Naive thymus-derived CD8-positive, alpha-beta T cell (primary cell): Measurements from ENCODE around the gene RHOC. TPM values are rescaled to one million over a fixed set of nuclear protein-coding genes. Genes with fewer than 3 reads are reported as not detected.
A peak's percentile ranks its signal among the peaks of the same experiment; 100 is the strongest.
"Not testable (repeated sequence)": the region's sequence is repeated elsewhere in the genome, so short reads cannot be mapped to it uniquely, and the experiment has no call there.

Source experiments
- ATAC-seq, 2 donors: fragments of 150-1000 bp; cut with Tn5 transposase in 1 of 2; sonication (Bioruptor Pico), chemical (Tn5 transposase) in 1 of 2; 1 replicate in 1 of 2; 2 replicates in 1 of 2; pipeline ENCODE4 v1.10.0; 2021; ENCODE audit warnings: mild to moderate bottlenecking in 2 of 2, moderate library complexity in 2 of 2
- POLR2A ChIA-PET: fragments of 350-600 bp; sonication (Branson Sonifier 250); formaldehyde crosslinking; loops from one replicate; lab custom pipeline; 2021; ENCODE audit warnings: antibody characterized with exemption; lab: Charles Lee
- DNase-seq, 10 donors: peaks; one replicate each; pipeline versions ENCODE4 v3.0.0 to v3.0.0-alpha.2; 2020 to 2022
- H3K27ac Mint-ChIP-seq, 10 donors: one replicate each; pipeline ENCODE4 v1.8.0; 2020 to 2022; ENCODE audit warnings: mild to moderate bottlenecking in 10 of 10, mixed read lengths in 10 of 10, moderate library complexity in 4 of 10, inconsistent platforms in 1 of 10
- H3K27me3 Mint-ChIP-seq, 5 donors: one replicate each; pipeline ENCODE4 v1.8.0; 2021 to 2022; ENCODE audit warnings: mixed read lengths in 5 of 5
- H3K36me3 Mint-ChIP-seq, 3 donors: one replicate each; pipeline ENCODE4 v1.8.0; 2020 to 2022; ENCODE audit warnings: mixed read lengths in 3 of 3, mild to moderate bottlenecking in 2 of 3, inconsistent platforms in 1 of 3
- H3K4me1 Mint-ChIP-seq, 4 donors: one replicate each; pipeline ENCODE4 v1.8.0; 2021 to 2022; ENCODE audit warnings: mixed read lengths in 4 of 4
- H3K4me3 Mint-ChIP-seq, 10 donors: one replicate each; pipeline ENCODE4 v1.8.0; 2020 to 2022; ENCODE audit warnings: mild to moderate bottlenecking in 10 of 10, mixed read lengths in 10 of 10, moderate library complexity in 6 of 10, inconsistent platforms in 1 of 10
- H3K9me3 Mint-ChIP-seq, 9 donors: one replicate each; pipeline ENCODE4 v1.8.0; 2020 to 2022; ENCODE audit warnings: mixed read lengths in 9 of 9, mild to moderate bottlenecking in 3 of 9, inconsistent platforms in 1 of 9, moderate library complexity in 1 of 9
- polyA plus RNA-seq, 3 donors: library from polyadenylated mRNA; unstranded; fragments of 300-500 nt; fragmentation: Illumina TruSeq; gene quantifications; one replicate each; pipeline ENCODE4 v1.2.3, GENCODE V29; 2021
- total RNA-seq, 8 experiments: library from RNA in 2 of 8; stranded (reverse) in 2 of 8; gene quantifications; one replicate each; pipeline ENCODE4 v1.2.3 and lab custom pipeline; 2021 to 2026

The RHOC gene
- total and polyA plus RNA-seq, 5 experiments from 2014 or later = 2.2 to 46.7 (median 3.0) TPM

DNA sequence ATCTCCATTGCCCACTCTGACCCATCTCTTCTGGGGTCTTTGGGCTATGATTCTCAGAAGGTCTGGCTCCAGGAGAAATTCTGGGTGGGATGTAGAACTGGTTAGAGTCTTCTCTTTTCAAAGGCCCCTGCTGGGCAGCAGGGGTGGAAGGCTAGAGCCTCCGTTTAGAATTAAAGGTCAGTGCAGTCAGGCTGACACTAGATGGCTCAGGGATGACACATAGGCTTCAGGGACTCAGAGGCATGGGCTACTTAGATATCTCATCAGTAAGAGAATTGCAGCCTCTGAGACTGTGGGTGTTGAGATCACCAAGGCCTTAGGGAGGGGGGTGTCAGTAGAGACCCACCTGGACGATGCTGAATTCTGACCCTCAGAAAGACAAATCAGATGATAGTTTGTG, 20.8 kb upstream of the RHOC start:
- peaks cover 6 to 8% (median 8%) of the 10 kb centered on the region in 4 donors for H3K4me1 Mint-ChIP-seq
- POLR2A ChIA-PET = no interaction called here
- no peak for DNase-seq
- H3K27ac Mint-ChIP-seq = peak overlapping the region in 1 of 10 donors; percentile 49
- no peak for ATAC-seq
- peaks cover 0 to 7% (median 3%) of the 10 kb centered on the region in 5 donors for H3K27me3 Mint-ChIP-seq
- H3K9me3 Mint-ChIP-seq = no peaks in the 10 kb centered on the region
- H3K4me3 Mint-ChIP-seq = no peak overlapping the region
- no peaks in the 10 kb centered on the region for H3K36me3 Mint-ChIP-seq

DNA sequence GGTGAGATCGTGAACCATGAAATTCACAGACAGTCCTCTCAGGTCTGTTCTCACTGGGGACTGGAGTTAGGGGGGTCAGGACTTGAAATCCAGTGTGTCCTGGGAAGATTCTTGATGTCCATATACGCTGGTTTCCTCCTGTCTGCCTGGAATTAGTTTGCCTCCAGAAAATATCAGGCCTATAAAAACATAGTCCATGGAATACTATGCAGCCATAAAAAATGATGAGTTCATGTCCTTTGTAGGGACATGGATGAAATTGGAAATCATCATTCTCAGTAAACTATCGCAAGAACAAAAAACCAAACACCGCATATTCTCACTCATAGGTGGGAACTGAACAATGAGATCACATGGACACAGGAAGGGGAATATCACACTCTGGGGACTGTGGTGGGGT, 17.3 kb upstream of the RHOC start:
- peaks cover 5 to 23% (median 14%) of the 10 kb centered on the region in 5 donors for H3K27me3 Mint-ChIP-seq
- H3K4me3 Mint-ChIP-seq, POLR2A ChIA-PET, ATAC-seq, H3K9me3 Mint-ChIP-seq, H3K36me3 Mint-ChIP-seq, H3K27ac Mint-ChIP-seq, DNase-seq: not testable (repeated sequence)
- H3K4me1 Mint-ChIP-seq = peaks cover 8 to 13% (median 12%) of the 10 kb centered on the region in 4 donors

DNA sequence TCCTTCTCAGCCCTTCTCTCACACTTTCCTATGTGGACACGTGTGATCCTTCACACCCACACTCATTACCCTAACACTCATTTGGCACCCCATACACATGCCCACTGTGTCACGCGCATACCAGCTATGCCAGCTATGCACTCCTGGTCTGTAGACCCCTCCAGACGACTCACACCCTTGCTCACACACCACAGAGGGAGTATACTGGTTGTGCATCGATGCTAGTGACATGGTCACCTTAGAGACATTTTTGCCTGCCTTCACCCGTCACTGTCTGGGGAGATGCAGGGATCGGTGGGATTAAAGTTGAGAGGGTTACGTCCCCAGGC, 16.5 kb upstream of the RHOC start:
- peak overlapping the region in 7 of 10 donors; percentile 8 to 67 (median 37) for H3K4me3 Mint-ChIP-seq
- H3K27ac Mint-ChIP-seq = peak overlapping the region in 4 of 10 donors; percentile 53 to 83 (median 69)
- no peaks in the 10 kb centered on the region for H3K36me3 Mint-ChIP-seq
- peaks cover 10 to 16% (median 14%) of the 10 kb centered on the region in 4 donors for H3K4me1 Mint-ChIP-seq
- ATAC-seq (no peak), DNase-seq (no peak)
- peaks cover 7 to 24% (median 18%) of the 10 kb centered on the region in 5 donors for H3K27me3 Mint-ChIP-seq
- no peaks in the 10 kb centered on the region for H3K9me3 Mint-ChIP-seq
- POLR2A ChIA-PET = no interaction called here

DNA sequence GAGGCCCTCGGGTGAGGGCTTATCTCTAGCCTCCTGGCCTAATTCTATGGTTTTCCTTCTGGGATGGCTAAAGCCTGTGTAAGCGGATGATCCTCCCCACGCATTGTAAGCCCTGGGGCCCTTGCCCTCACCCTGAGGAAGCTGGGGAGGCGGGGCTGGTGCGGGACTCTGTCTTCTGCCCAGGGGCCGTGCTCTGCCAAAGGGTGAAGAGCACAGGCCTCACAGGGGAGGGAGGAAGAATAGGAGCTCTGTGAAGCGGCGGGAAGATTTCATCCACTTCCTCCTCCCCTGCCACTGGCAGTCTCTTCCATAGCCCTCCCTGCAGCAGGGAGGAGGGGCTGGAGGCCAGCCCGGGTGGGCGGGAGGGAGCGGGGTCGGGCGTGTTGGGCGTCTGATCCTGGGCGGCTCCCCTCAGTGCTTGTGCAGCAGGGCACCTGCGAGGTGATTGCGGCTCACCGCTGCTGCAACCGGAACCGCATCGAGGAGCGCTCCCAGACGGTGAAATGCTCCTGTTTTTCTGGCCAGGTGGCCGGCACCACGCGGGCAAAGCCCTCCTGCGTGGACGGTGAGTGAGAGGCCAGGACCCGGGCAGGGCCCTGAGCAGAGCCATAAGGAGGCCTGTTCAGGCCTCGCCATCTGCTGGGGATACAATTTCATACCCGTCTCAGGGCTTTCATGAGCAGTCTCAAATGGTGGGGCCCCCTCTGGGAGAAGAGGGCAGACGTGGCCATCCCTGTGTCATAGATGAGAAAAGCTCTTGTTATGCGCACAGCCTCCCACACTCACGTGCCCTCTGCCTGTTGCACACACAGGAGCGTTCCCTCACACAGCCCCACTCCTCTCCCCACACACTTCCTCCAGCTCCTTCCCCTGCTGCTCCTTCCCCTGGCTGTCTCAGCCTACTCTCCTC, 15.9 kb upstream of the RHOC start:
- peaks cover 10 to 18% (median 14%) of the 10 kb centered on the region in 4 donors for H3K4me1 Mint-ChIP-seq
- H3K27ac Mint-ChIP-seq = peak overlapping the region in 4 of 10 donors; percentile 53 to 83 (median 69)
- no peaks in the 10 kb centered on the region for H3K9me3 Mint-ChIP-seq
- DNase-seq (peak in 1 of 10 donors; percentile 41), ATAC-seq (peak; percentile 37)
- peaks cover 7 to 25% (median 18%) of the 10 kb centered on the region in 5 donors for H3K27me3 Mint-ChIP-seq
- no peaks in the 10 kb centered on the region for H3K36me3 Mint-ChIP-seq
- H3K4me3 Mint-ChIP-seq = peak overlapping the region; percentile 8 to 78 (median 48)
- POLR2A ChIA-PET = no interaction called here

DNA sequence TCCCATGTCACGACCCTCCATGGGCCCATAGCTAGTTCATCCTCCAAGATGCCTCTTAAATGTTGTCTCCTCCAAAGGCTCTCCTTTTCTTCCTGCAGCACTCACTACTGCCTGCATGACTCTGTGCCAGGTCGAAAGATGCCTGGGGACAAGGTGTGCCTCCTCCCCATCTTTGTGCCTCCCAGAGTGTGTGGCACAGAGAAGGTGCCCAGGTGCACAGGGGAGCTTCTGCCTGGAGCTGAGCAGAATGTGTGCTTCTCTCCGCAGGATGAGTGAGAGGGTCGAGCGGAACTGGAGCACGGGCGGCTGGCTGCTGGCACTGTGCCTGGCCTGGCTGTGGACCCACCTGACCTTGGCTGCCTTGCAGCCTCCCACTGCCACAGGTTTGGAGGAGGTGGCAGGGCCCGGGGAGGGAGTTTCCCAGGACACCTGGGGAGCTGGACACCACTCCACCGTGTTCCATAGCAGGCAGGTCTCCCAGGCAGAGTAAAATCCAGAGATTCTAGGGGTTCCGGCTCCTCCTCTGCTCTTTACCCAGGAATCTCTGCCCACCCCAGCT, 15.1 kb upstream of the RHOC start:
- H3K27me3 Mint-ChIP-seq = peaks cover 7 to 25% (median 18%) of the 10 kb centered on the region in 5 donors
- POLR2A ChIA-PET = no interaction called here
- peaks cover 10 to 18% (median 14%) of the 10 kb centered on the region in 4 donors for H3K4me1 Mint-ChIP-seq
- no peak for DNase-seq
- H3K4me3 Mint-ChIP-seq = peak overlapping the region in 2 of 10 donors; percentile 33 to 37
- H3K9me3 Mint-ChIP-seq = no peaks in the 10 kb centered on the region
- H3K36me3 Mint-ChIP-seq = no peaks in the 10 kb centered on the region
- peak overlapping the region in 1 of 10 donors; percentile 71 for H3K27ac Mint-ChIP-seq
- no peak for ATAC-seq

DNA sequence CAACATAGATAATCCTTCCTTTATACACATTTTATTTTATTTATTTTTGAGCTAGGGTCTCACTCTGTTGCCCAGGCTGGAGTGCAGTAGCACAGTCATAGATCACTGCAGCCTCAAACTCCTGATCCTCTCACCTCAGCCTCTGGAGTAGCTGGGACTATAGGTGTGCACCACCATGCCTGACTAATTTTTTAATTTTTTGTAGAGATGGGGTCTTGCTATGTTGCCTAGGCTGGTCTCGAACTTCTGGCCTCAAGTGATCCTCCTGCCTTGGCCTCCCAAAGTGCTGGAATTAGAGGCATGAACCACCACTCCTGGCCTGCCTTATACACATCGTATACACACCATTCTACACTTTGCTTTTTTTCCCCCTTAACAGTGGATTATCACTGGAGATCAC, 14.4 kb upstream of the RHOC start:
- Mint-ChIP-seq H3K27me3 (peaks cover 7 to 25% (median 18%) of the 10 kb centered on the region in 5 donors), H3K4me1 (peaks cover 11 to 20% (median 15%) of the 10 kb centered on the region in 4 donors)
- ATAC-seq, H3K27ac Mint-ChIP-seq, H3K36me3 Mint-ChIP-seq, POLR2A ChIA-PET, H3K9me3 Mint-ChIP-seq, H3K4me3 Mint-ChIP-seq, DNase-seq: not testable (repeated sequence)

DNA sequence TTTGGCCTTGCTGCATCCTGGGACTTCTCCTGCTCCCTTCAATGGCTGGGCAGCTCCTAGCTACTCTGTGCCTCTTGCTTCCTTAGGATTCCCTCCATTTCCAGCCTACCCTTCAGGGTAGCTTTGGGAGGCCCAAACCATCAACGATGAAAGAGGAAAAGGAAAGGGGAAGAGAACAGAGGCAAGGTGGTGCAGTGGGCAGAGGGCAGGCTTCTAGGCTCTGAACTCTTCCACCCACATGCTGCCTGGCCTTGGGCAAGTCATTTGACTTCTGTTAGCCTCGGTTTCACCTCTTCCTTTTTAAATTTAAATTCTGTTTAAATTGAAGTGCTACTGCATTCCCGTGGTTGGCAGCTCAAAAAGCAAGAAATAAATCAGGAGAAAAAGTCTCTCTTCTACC, 13.9 kb upstream of the RHOC start:
- POLR2A ChIA-PET = no interaction called here

DNA sequence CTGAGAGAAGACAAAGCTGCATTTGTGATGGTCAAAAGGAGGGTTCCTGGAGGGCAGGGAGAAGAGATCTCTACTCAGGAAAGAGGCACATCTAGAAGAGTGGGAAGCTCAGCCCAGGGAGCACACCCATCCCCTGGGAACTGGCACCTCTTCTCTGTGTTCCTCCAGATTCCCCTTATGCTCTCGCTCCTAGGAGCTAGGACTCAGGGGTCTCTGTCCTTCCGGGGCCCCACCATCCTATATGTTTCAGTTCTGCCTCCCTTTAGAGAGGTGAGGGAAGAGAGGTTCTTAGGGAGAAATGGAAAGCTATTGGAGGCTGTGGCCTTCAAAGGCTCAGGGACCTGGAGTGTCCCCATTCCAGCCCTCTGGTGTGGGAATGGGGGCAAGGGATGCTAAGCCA, 12.8 kb upstream of the RHOC start:
- H3K9me3 Mint-ChIP-seq = no peaks in the 10 kb centered on the region
- no peak overlapping the region for H3K27ac Mint-ChIP-seq
- POLR2A ChIA-PET = interaction anchor here (0.5 kb wide), 1 partner anchor 102 kb away, joined by 3 read pairs; no protein-coding TSS in a partner anchor
- no peaks in the 10 kb centered on the region for H3K36me3 Mint-ChIP-seq
- H3K4me1 Mint-ChIP-seq = peaks cover 15 to 31% (median 23%) of the 10 kb centered on the region in 4 donors
- H3K27me3 Mint-ChIP-seq = peaks cover 7 to 25% (median 18%) of the 10 kb centered on the region in 5 donors
- DNase-seq = no peak
- H3K4me3 Mint-ChIP-seq = peak overlapping the region in 1 of 10 donors; percentile 29
- ATAC-seq = no peak

More for the DNA sequence above, 13.9 kb upstream of the RHOC start:
- Mint-ChIP-seq H3K27ac (no peak overlapping the region), H3K4me3 (no peak overlapping the region), H3K4me1 (peaks cover 15 to 25% (median 20%) of the 10 kb centered on the region in 4 donors), H3K9me3 (no peaks in the 10 kb centered on the region), H3K27me3 (peaks cover 7 to 25% (median 18%) of the 10 kb centered on the region in 5 donors), H3K36me3 (no peaks in the 10 kb centered on the region)
- ATAC-seq = no peak
- DNase-seq = no peak

DNA sequence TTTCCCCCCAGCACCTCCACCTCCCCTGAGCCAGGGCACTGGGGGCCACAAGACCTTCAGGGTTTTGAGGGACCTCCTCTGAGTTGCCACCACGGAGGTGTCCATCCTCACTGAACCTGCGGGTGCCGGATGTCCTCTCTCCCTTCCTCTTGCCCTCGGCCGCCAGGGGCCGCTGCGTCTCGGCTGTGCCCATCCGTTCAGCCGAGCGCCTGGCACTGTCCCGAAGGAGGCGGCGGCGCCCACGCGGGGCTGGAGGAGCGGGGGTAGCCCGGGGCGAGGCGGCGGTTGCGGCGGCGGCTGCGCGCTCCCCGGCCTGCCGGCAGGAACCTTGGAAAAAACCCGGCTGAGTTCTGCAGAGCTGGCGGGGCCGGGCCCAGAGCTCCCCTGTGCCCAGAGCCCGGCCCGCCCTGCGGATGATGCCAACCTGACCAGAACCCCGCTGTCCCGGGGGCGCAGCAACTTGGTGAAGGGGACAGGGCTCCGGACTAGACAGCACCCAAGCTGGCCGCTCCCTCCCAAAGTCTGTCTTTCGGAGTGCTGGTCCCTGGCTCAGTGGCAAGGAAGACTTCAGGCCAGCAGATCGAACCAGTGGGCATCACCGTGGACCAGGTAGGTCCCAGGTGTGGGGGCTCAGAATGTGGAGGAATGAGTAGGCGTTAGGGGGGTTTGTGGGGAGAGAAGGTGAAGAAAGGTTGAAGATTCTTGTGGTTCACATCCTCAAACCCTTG, 11.9 kb upstream of the RHOC start:
- Mint-ChIP-seq H3K27me3 (peaks cover 7 to 30% (median 21%) of the 10 kb centered on the region in 5 donors), H3K4me1 (peaks cover 16 to 39% (median 30%) of the 10 kb centered on the region in 4 donors), H3K27ac (peak overlapping the region in 1 of 10 donors; percentile 86), H3K9me3 (no peaks in the 10 kb centered on the region), H3K36me3 (no peaks in the 10 kb centered on the region), H3K4me3 (peak overlapping the region in 1 of 10 donors; percentile 40)
- POLR2A ChIA-PET = no interaction called here
- peak; percentile 45 to 82 (median 65) for DNase-seq
- ATAC-seq = peak; percentile 24 to 31

DNA sequence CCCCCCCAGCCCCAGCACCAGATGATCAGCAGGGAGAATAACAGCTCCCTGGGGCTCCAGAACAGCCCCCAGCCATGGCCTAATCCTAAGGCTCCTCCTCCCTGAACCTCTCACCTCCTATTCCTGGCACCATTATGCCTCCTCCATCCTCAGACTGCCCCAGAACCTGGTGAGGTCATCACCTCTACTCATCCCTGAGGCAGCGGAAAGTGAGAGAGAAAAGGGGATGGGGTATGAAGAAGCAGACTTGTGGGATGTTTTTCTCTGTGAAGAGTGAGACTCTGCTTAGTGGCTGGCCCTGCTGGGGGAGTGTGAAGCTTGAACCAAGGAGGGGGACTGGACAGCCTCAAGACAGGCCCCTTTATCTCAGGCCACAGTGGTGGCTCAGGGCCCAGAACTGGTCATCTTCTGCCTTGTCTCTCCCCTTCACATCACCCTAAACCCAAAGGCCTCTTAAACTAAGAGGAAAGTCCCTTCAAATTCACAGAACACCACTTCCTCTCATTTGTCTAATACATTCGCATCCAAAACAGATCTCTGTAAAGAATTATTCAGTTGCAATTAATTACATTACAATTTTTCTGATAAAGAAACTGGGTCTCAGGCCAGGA, 10.4 kb upstream of the RHOC start:
- Mint-ChIP-seq H3K9me3 (no peaks in the 10 kb centered on the region), H3K4me3 (no peak overlapping the region), H3K36me3 (no peaks in the 10 kb centered on the region), H3K27me3 (peaks cover 3 to 40% (median 14%) of the 10 kb centered on the region in 5 donors), H3K27ac (no peak overlapping the region), H3K4me1 (peaks cover 14 to 30% (median 24%) of the 10 kb centered on the region in 4 donors)
- POLR2A ChIA-PET = interaction anchor here (3.2 kb wide), 1 partner anchor 355 kb away, joined by 25 read pairs; the partner anchor contains the start of gene LRIG2
- DNase-seq (no peak), ATAC-seq (no peak)

DNA sequence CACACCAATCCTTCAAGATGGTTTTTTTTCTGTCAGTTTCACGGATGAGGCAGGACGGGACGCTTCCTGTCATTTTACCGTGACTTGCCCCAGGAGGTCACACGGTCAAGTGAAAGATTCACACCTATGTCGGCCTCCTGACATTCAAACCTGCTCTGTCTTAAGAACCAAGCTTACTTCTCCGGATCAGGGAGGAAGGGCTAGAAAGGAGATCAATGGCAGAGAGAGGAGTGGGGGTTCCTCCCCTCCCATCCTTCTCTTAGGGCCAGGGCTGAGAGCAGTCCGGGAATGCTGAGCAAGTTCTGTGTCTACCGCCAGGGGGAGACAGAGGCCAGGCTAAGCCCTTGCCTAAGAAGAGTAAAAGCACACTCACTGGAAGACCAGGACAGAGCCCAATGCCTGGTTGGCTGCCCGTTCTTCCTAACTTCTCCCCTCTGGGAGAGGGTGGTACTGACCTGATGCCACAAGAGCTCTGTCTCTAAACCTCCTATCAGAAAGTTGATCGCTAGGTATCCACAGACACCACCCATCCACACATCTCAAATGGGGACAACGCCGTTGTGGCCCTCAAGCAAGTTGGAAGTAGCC, 9.3 kb upstream of the RHOC start:
- peak; percentile 62 to 86 (median 76) for DNase-seq
- Mint-ChIP-seq H3K9me3 (no peaks in the 10 kb centered on the region), H3K4me1 (peaks cover 14 to 29% (median 23%) of the 10 kb centered on the region in 4 donors), H3K27me3 (peaks cover 2 to 45% (median 16%) of the 10 kb centered on the region in 5 donors), H3K36me3 (no peaks in the 10 kb centered on the region), H3K27ac (peak overlapping the region; percentile 23 to 94 (median 90)), H3K4me3 (peak overlapping the region; percentile 84 to 95 (median 92))
- peak; percentile 38 to 45 for ATAC-seq
- POLR2A ChIA-PET = interaction anchor here (0.8 to 3.2 kb wide), 7 partner anchors 12 to 1096 kb away, joined by 3 to 25 read pairs (median 6); partner anchors contain the start of genes CAPZA1, LRIG2, MOV10 and RSBN1
